Erythroblast (primary cell): ENCODE measurements around the gene GOLGA6L24.
"Not testable (repeated sequence)": the region's sequence is repeated elsewhere in the genome, so short reads cannot be mapped to it uniquely, and the experiment has no call there.

Source experiments
- GATA1 ChIP-seq: IDR thresholded peaks from 2 replicates; pipeline ENCODE4 v1.6.1; 2011; ENCODE audit warnings: low read depth, mild to moderate bottlenecking, control low read depth, low read length, moderate library complexity
- POLR2A ChIP-seq: IDR thresholded peaks from 2 replicates; pipeline ENCODE4 v1.6.1; 2011; ENCODE audit warnings: mild to moderate bottlenecking, low read length

DNA sequence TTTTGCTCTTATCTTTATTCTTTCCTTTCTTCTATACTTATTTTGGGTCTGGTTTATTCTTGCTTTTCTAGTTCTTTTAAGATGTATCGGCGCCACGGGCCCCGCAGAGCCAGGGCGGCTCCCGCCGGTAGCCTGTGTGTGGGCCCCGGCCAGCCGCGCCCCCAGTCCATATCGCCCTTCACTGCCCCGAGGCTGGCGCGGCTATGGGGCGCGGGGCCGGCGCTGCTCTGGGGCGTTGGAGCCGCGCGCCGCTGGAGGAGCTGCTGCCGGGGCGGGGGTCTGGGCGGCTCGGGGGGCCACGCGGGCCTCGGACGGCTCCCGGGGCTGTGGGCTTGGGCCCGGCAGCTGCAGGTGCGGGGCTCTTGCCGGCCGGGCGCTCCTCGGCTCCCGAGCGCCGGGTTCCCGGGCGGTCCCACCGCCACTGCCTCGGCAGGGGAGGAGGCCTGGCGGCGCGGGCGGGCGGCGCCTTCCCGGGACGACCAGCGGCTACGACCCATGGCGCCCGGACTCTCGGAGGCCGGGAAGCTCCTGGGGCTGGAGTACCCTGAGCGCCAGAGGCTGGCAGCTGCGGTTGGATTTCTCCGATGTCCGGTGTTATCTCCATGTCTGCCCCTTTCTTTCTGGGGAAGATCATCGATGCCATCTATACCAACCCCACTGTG is 45.0 kb upstream of the GOLGA6L24 start:
- TF ChIP-seq POLR2A, GATA1: not testable (repeated sequence)
